GM12878 (cell line): ENCODE data around the gene TXNDC15. TPM values are rescaled to one million over a fixed set of nuclear protein-coding genes. Genes with fewer than 3 reads are reported as not detected.

Source experiments
- ATAC-seq: fragments of 200-7000 bp; cut with Tn5 transposase; 3 replicates; pipeline ENCODE4 v1.9.1; 2020; ENCODE audit warnings: mild to moderate bottlenecking, moderate library complexity
- BruUV-seq: library from RNA; stranded (reverse); fragments of 400-500 nt; replicated peaks from 2 replicates; lab custom pipeline; 2021; lab: Mats Ljungman, UMichigan
- CTCF ChIA-PET: fragments of 300-600 bp; sonication (Branson Sonifier 250); formaldehyde crosslinking; extraction: SDS; loops from one replicate; lab custom pipeline; 2021; ENCODE audit warnings: inconsistent platforms; lab: Yijun Ruan, JAX
- POLR2A ChIA-PET: fragments of 350-600 bp; formaldehyde crosslinking; extraction: SDS; loops from one replicate; lab custom pipeline; 2021; ENCODE audit warnings: inconsistent platforms; lab: Charles Lee
- RAD21 ChIA-PET: fragments of 300-600 bp; sonication (Branson Sonifier 250); formaldehyde crosslinking; loops from one replicate; lab custom pipeline; 2023; ENCODE audit warnings: antibody characterized with exemption; ENCODE audit not compliant: unreplicated experiment; lab: Charles Lee
- SMC1A ChIA-PET: fragments of 300-600 bp; sonication (Branson Sonifier 250); formaldehyde crosslinking; loops from one replicate; lab custom pipeline; 2023; ENCODE audit not compliant: unreplicated experiment, uncharacterized antibody; lab: Charles Lee
- DNase-seq: peaks from one replicate; pipeline ENCODE4 v3.0.0-alpha.2; 2011; ENCODE audit warnings: low read depth, low spot score
- FAIRE-seq: peaks from 3 replicates; lab custom pipeline; 2011; peaks lifted over from hg19 to GRCh38; lab: Jason Lieb, UNC
- H2AFZ ChIP-seq: 2 replicates; pipeline ENCODE4 v1.6.0; 2011; ENCODE audit warnings: low read depth, low read length, control low read depth; ENCODE audit not compliant: control insufficient read depth
- H3K27ac ChIP-seq: 2 replicates; pipeline ENCODE4 v1.5.1; 2011; ENCODE audit warnings: control low read depth; ENCODE audit not compliant: control insufficient read depth, insufficient read depth
- H3K27me3 ChIP-seq, 2 experiments: replicated peaks in 1 of 2; 2 replicates each; pipeline versions ENCODE4 v1.6.0 to v1.6.1; 2011; ENCODE audit warnings: low read length in 1 of 2; ENCODE audit not compliant: control insufficient read depth in 2 of 2, insufficient read depth in 2 of 2
- H3K36me3 ChIP-seq, 2 experiments: 2 replicates each; pipeline ENCODE4 v1.5.1; 2011; ENCODE audit warnings: low read length in 1 of 2; ENCODE audit not compliant: control insufficient read depth in 2 of 2, insufficient read depth in 2 of 2
- H3K4me1 ChIP-seq: 2 replicates; pipeline ENCODE4 v1.6.1; 2011; ENCODE audit warnings: mild to moderate bottlenecking, low read length, moderate library complexity, mixed read lengths; ENCODE audit not compliant: control insufficient read depth, insufficient read depth
- H3K4me2 ChIP-seq: 2 replicates; pipeline ENCODE4 v1.6.0; 2011; ENCODE audit warnings: control low read depth; ENCODE audit not compliant: control insufficient read depth, insufficient read depth
- H3K4me3 ChIP-seq: fragments of 200-600 bp; sonication (generic); 2 replicates; pipeline ENCODE4 v1.5.1; 2016
- H3K79me2 ChIP-seq: 2 replicates; pipeline ENCODE4 v1.6.0; 2011; ENCODE audit warnings: low read length; ENCODE audit not compliant: control insufficient read depth, insufficient read depth
- H3K9ac ChIP-seq: 2 replicates; pipeline ENCODE4 v1.8.0; 2011; ENCODE audit warnings: low read length, control low read depth, mixed read lengths; ENCODE audit not compliant: control insufficient read depth, insufficient read depth
- H3K9me3 ChIP-seq: replicated peaks from 3 replicates; pipeline ENCODE4 v1.5.1; 2011; ENCODE audit warnings: mild to moderate bottlenecking, low read length; ENCODE audit not compliant: control insufficient read depth, insufficient read depth
- H4K20me1 ChIP-seq: 2 replicates; pipeline ENCODE4 v1.6.0; 2011; ENCODE audit not compliant: control insufficient read depth, insufficient read depth
- BACH1 ChIP-seq: fragments of 450-650 bp; IDR thresholded peaks from 2 replicates; pipeline ENCODE4 v1.6.1; 2017; ENCODE audit warnings: mild to moderate bottlenecking, borderline replicate concordance
- BCL3 ChIP-seq: IDR thresholded peaks from 2 replicates; pipeline ENCODE4 v1.6.1; 2011; ENCODE audit warnings: borderline replicate concordance, low read depth, mild to moderate bottlenecking, moderate library complexity, low read length; ENCODE audit not compliant: insufficient read depth, poor library complexity, severe bottlenecking
- CEBPB ChIP-seq, 2 experiments: fragments of 150-350 bp in 1 of 2; IDR thresholded peaks; 2 replicates each; pipeline ENCODE4 v1.6.1; 2012 to 2014; ENCODE audit warnings: low read depth in 2 of 2, low read length in 2 of 2, borderline replicate concordance in 1 of 2, inconsistent platforms in 1 of 2
- FOS ChIP-seq: IDR thresholded peaks from 3 replicates; pipeline ENCODE4 v1.6.1; 2011; ENCODE audit warnings: borderline replicate concordance; ENCODE audit not compliant: insufficient read length; ENCODE audit errors: extremely low read depth
- JUND ChIP-seq: IDR thresholded peaks from 2 replicates; pipeline ENCODE4 v1.6.1; 2012; ENCODE audit warnings: low read depth, mild to moderate bottlenecking, low read length, improper control_type of control experiment, moderate library complexity
- RAD51 ChIP-seq: fragments of 450-650 bp; IDR thresholded peaks from 2 replicates; pipeline ENCODE4 v1.6.1; 2016; ENCODE audit warnings: moderate library complexity, mild to moderate bottlenecking, inconsistent platforms
- SREBF2 ChIP-seq: IDR thresholded peaks from 2 replicates; pipeline ENCODE4 v1.6.1; 2012; ENCODE audit warnings: mild to moderate bottlenecking, low read length
- ZSCAN29 ChIP-seq: fragments of 450-650 bp; IDR thresholded peaks from 2 replicates; pipeline ENCODE4 v1.6.1; 2017; ENCODE audit warnings: mild to moderate bottlenecking, moderate library complexity
- ZZZ3 ChIP-seq: IDR thresholded peaks from 2 replicates; pipeline ENCODE4 v1.6.1; 2011; ENCODE audit warnings: low read depth; ENCODE audit not compliant: control insufficient read depth, insufficient read length
- WGBS: methylation state at CpG from one replicate; pipeline ENCODE4 v1.1.6; 2016; ENCODE audit warnings: low lambda C conversion rate; ENCODE audit not compliant: insufficient replicate concordance, insufficient coverage; ENCODE audit errors: missing lambda C conversion rate; 5-methylcytosine and 5-hydroxymethylcytosine counted together
- in situ Hi-C: fragments of 300-500 bp; cut with MboI; formaldehyde crosslinking; loops from 9 replicates; pipeline ENCODE4 v1.14.3; 2018; ENCODE audit warnings: mixed read lengths
- intact Hi-C: fragments of 100-400 bp; cut with micrococcal nuclease; formaldehyde crosslinking; loops from one replicate; pipeline ENCODE4 v1.14.2; 2022; ENCODE audit not compliant: unreplicated experiment
- polyA plus RNA-seq, 11 experiments: library from polyadenylated mRNA; depleted of rRNA in 4 of 11; unstranded in 6 of 11; stranded (reverse) in 5 of 11; fragments of >200 nt; fragmentation: Nextera tagmentation in 4 of 11; fragmentation: Illumina TruSeq in 1 of 11; extraction: Ambion mirVana in 4 of 11; extraction: Trizol in 1 of 11; gene quantifications; 1 replicate in 1 of 11; 2 replicates in 10 of 11; pipeline versions ENCODE4 v1.2.1 to v1.2.3, GENCODE V29; 2011 to 2016; ENCODE audit warnings: inconsistent platforms in 2 of 11, missing spikeins in 2 of 11, low read depth in 1 of 11
- total RNA-seq, 4 experiments: library from RNA; depleted of rRNA in 3 of 4; stranded (reverse); fragments of >200 nt in 3 of 4; fragmentation: Illumina TruSeq in 1 of 4; extraction: Trizol in 1 of 4; gene quantifications; 2 replicates each; pipeline versions ENCODE4 v1.2.1 to v1.2.3, GENCODE V29; 2013 to 2021

TXNDC15 gene
- total and polyA plus RNA-seq, 10 of the 15 experiments (the other 5 are each of a cell fraction or from before 2014, with no cell fraction given) = 8.1 to 60.6 (median 38.1) TPM

- no peaks in the 10 kb centered on the region for H3K27me3 ChIP-seq
- no peak for TF ChIP-seq JUND
- TF ChIP-seq RAD51 = no peak
- TF ChIP-seq ZSCAN29 = no peak
- TF ChIP-seq FOS = no peak
- TF ChIP-seq ZZZ3 = no peak
- no peak for TF ChIP-seq CEBPB (IDR thresholded peaks at IDR 0.05; ENCODE audit: borderline replicate concordance in 1 of 2, low read depth in 2 of 2, low read length in 2 of 2)
- no peak for TF ChIP-seq BACH1
- no peak for TF ChIP-seq SREBF2
- TF ChIP-seq BCL3 = no peak
- BruUV-seq = no TSS peak
- FAIRE-seq = no peak
- no peaks in the 10 kb centered on the region for H3K9me3 ChIP-seq
- CTCF ChIA-PET = interaction anchor here (1.1 to 1.4 kb wide), 2 partner anchors 27 to 67 kb away, joined by 3 to 4 read pairs; partner anchors contain the start of gene DDX46
- RAD21 ChIA-PET = no interaction called here
- H3K36me3 ChIP-seq = peaks cover 2 to 26% of the 10 kb centered on the region in 2 experiments
- no peak for ATAC-seq
- in situ Hi-C loops (no loop called here), intact Hi-C loops (no loop called here)
- SMC1A ChIA-PET = interaction anchor here (1.0 to 1.2 kb wide), 4 partner anchors 13 to 78 kb away, joined by 3 read pairs; partner anchors contain the start of gene C5orf24
- DNase-seq = no peak
- H3K4me1 ChIP-seq = no peaks in the 10 kb centered on the region
- 94% methylated on average over 1 of the region's 1 CpG for WGBS
- no peak overlapping the region for H3K9ac ChIP-seq
- POLR2A ChIA-PET = interaction anchor here (0.8 kb wide), 1 partner anchor 79 kb away, joined by 4 read pairs; no protein-coding TSS in a partner anchor
- no peaks in the 10 kb centered on the region for H3K79me2 ChIP-seq
- no peak overlapping the region for H2AFZ ChIP-seq
- no peak overlapping the region for H3K27ac ChIP-seq
- H4K20me1 ChIP-seq = no peaks in the 10 kb centered on the region
- H3K4me3 ChIP-seq = no peak overlapping the region
- no peak overlapping the region for H3K4me2 ChIP-seq
Observed at GRCh38 chr5:134824681-134825080, 49.5 kb upstream of the TXNDC15 start.
